SK-N-SH treated with all-trans-retinoic acid at 6 μM for 48 hours (cell line): ENCODE data around the gene AP2M1.

Source experiments
- ATAC-seq: fragments of 200-7000 bp; cut with Tn5 transposase; 3 replicates; pipeline ENCODE4 v1.9.1; 2020; ENCODE audit warnings: mild to moderate bottlenecking, moderate library complexity
- ARNTL ChIP-seq: fragments of 450-650 bp; formaldehyde crosslinking; IDR thresholded peaks from 2 replicates; pipeline ENCODE4 v1.5.0; 2020; ENCODE audit warnings: low read depth, mild to moderate bottlenecking, moderate library complexity, borderline replicate concordance
- BACH2 ChIP-seq: fragments of 250-450 bp; sonication (Bioruptor Pico); IDR thresholded peaks from 2 replicates; pipeline ENCODE4 v1.9.0; 2021; ENCODE audit warnings: mild to moderate bottlenecking, borderline replicate concordance
- CSRNP3 ChIP-seq: fragments of 250-450 bp; sonication (Bioruptor Pico); IDR thresholded peaks from 2 replicates; pipeline ENCODE4 v1.5.1; 2021; ENCODE audit warnings: mild to moderate bottlenecking, moderate library complexity
- ESRRG ChIP-seq: fragments of 250-450 bp; sonication (Bioruptor Pico); IDR thresholded peaks from 2 replicates; pipeline ENCODE4 v1.6.1; 2021; ENCODE audit warnings: mild to moderate bottlenecking
- GLIS3 ChIP-seq: fragments of 250-450 bp; sonication (Bioruptor Pico); IDR thresholded peaks from 2 replicates; pipeline ENCODE4 v1.5.0; 2020; ENCODE audit warnings: mild to moderate bottlenecking, moderate library complexity
- ISL1 ChIP-seq: fragments of 250-450 bp; sonication (Bioruptor Pico); IDR thresholded peaks from 2 replicates; pipeline ENCODE4 v2.1.2; 2022; ENCODE audit warnings: mild to moderate bottlenecking, moderate library complexity
- OSR1 ChIP-seq: fragments of 250-450 bp; sonication (Bioruptor Pico); IDR thresholded peaks from 2 replicates; pipeline ENCODE4 v1.8.0; 2022; ENCODE audit warnings: moderate library complexity, mild to moderate bottlenecking, inconsistent platforms
- PATZ1 ChIP-seq: fragments of 250-450 bp; sonication (Bioruptor Pico); IDR thresholded peaks from 2 replicates; pipeline ENCODE4 v1.8.0; 2020; ENCODE audit warnings: mild to moderate bottlenecking, moderate library complexity, borderline replicate concordance
- POU6F1 ChIP-seq: fragments of 250-450 bp; sonication (Bioruptor Pico); IDR thresholded peaks from 2 replicates; pipeline ENCODE4 v1.8.0; 2021; ENCODE audit warnings: low read depth, mild to moderate bottlenecking, moderate library complexity, borderline replicate concordance
- PPARA ChIP-seq: fragments of 250-450 bp; sonication (Bioruptor Pico); IDR thresholded peaks from 2 replicates; pipeline ENCODE4 v1.5.0; 2020; ENCODE audit warnings: mild to moderate bottlenecking, borderline replicate concordance
- SNAI2 ChIP-seq: fragments of 250-450 bp; sonication (Bioruptor Pico); IDR thresholded peaks from 2 replicates; pipeline ENCODE4 v1.5.0; 2020; ENCODE audit warnings: mild to moderate bottlenecking, moderate library complexity
- TCF4 ChIP-seq: fragments of 250-450 bp; sonication (Bioruptor Pico); IDR thresholded peaks from 2 replicates; pipeline ENCODE4 v1.8.0; 2021; ENCODE audit warnings: mild to moderate bottlenecking, moderate library complexity, borderline replicate concordance
- TOX ChIP-seq: fragments of 250-450 bp; sonication (Bioruptor Pico); IDR thresholded peaks from 2 replicates; pipeline ENCODE4 v1.8.0; 2021; ENCODE audit warnings: mild to moderate bottlenecking, moderate library complexity, borderline replicate concordance
- TSHZ2 ChIP-seq: fragments of 250-450 bp; sonication (Bioruptor Pico); IDR thresholded peaks from 2 replicates; pipeline ENCODE4 v1.5.0; 2020; ENCODE audit warnings: mild to moderate bottlenecking, moderate library complexity
- ZC3H10 ChIP-seq: fragments of 250-450 bp; sonication (Bioruptor Pico); IDR thresholded peaks from 2 replicates; pipeline ENCODE4 v1.5.1; 2021; ENCODE audit warnings: mild to moderate bottlenecking, moderate library complexity
- ZFP3 ChIP-seq: fragments of 250-450 bp; sonication (Bioruptor Pico); IDR thresholded peaks from 2 replicates; pipeline ENCODE4 v1.5.0; 2020; ENCODE audit warnings: mild to moderate bottlenecking, moderate library complexity
- ZNF70 ChIP-seq: fragments of 450-650 bp; formaldehyde crosslinking; IDR thresholded peaks from 2 replicates; pipeline ENCODE4 v1.5.0; 2020; ENCODE audit warnings: mild to moderate bottlenecking, moderate library complexity
- ZNF8 ChIP-seq: fragments of 450-650 bp; formaldehyde crosslinking; IDR thresholded peaks from 2 replicates; pipeline ENCODE4 v1.5.0; 2020; ENCODE audit warnings: mild to moderate bottlenecking, moderate library complexity

AP2M1 gene

GRCh38 chr3:184183679-184184078, 9.0 kb downstream of the AP2M1 start:
- ATAC-seq = no peak
- TF ChIP-seq ZFP3 (no peak), OSR1 (CRISPR knock-in tag) (no peak), ZNF8 (CRISPR knock-in tag) (no peak)

GRCh38 chr3:184184546-184185230, 10.0 kb downstream of the AP2M1 start:
- no peak for TF ChIP-seq ZFP3
- no peak for TF ChIP-seq GLIS3
- no peak for TF ChIP-seq CSRNP3
- no peak for TF ChIP-seq ISL1 (CRISPR knock-in tag)
- no peak for TF ChIP-seq PPARA (CRISPR knock-in tag)
- TF ChIP-seq SNAI2 (CRISPR knock-in tag) = no peak
- TF ChIP-seq POU6F1 (CRISPR knock-in tag) = no peak
- TF ChIP-seq BACH2 (CRISPR knock-in tag) = no peak
- ATAC-seq = no peak

DNA sequence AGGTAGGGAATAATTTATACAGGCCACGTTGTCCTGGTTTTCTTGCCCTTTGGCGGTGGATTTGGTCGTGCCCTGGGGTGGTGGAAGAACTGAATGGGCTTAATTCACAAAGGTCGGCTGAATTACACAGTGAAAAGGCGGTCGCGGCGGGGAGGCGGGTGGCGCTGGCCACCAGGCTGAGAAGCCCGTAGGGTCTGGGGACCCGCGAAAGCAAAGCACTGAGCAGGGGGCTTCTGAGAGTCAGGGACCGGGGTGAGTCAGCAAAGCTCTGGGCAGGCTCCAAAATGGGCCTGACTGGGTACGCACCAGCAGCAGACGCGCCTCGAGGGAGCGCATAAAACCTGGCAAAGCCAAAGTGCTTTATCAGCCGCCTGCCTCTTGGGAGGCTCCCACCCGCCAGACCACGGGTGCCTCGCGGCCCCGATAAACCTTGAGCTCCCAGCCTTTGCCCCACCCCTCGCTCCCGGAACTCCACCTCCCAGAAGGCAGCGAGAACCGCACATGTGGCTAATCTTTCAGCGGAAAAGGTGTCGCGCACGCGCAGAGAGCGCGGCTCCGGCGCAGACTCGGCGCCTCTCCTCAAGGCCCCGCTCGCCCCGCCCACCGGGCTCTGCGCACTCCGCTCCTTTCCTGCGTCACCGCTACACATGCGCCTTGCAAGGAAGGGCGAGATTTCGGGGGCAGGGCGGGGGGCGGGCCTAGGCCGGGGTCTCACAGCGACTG, 11.0 kb downstream of the AP2M1 start:
- ATAC-seq = peak; percentile 94
- TF ChIP-seq TOX (CRISPR knock-in tag) (peak; percentile 42; the same call in 1 of the 2 replicates), POU6F1 (CRISPR knock-in tag) (no peak), GLIS3 (peak; percentile 87), SNAI2 (CRISPR knock-in tag) (0 out of 2 replicates have a peak, but pooled peaks have one; percentile 50), ZNF8 (CRISPR knock-in tag) (0 out of 2 replicates have a peak, but pooled peaks have one; percentile 11), ZNF70 (CRISPR knock-in tag) (no peak), TSHZ2 (CRISPR knock-in tag) (peak; percentile 52; the same call in 1 of the 2 replicates)

DNA sequence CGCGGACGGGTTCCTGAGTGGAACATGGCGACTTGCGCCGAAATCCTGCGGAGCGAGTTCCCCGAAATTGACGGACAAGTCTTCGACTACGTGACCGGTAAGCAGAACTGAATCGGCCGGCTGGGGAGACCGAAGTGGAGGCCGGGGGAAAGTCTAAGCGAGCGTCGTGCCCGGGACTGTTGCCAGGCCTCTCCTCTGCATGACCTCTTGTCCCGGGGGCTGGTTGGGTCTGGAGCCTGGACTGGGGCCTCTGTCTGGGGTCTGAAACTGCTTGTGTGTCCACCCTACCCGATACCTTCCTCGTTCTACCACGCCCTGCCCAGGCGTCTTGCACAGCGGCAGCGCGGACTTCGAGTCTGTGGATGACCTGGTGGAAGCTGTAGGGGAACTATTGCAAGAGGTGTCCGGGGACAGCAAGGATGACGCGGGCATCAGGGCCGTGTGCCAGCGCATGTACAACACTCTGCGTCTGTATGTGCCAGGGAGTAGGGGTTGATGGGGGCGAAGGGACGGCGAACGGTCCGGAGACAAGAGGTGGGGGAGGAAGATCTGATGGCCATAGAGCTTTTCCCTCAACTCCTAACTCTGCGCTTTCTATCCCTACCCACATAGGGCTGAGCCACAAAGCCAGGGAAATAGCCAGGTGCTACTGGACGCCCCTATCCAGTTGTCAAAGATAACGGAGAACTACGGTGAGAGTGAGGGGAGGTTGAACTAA, 11.7 kb downstream of the AP2M1 start, which contains the start of gene ABCF3:
TSS of gene ABCF3 (plus strand) at position 16 of the 718 bp plus-strand sequence. CDS start at position 25, 9 bp downstream.
- peak; percentile 61 for ATAC-seq
- no peak for TF ChIP-seq SNAI2 (CRISPR knock-in tag)
- TF ChIP-seq GLIS3 = no peak
- no peak for TF ChIP-seq ARNTL (CRISPR knock-in tag)
- no peak for TF ChIP-seq ZC3H10 (CRISPR knock-in tag)
- TF ChIP-seq OSR1 (CRISPR knock-in tag) = no peak
- no peak for TF ChIP-seq TCF4 (CRISPR knock-in tag)
- no peak for TF ChIP-seq ISL1 (CRISPR knock-in tag)
- no peak for TF ChIP-seq BACH2 (CRISPR knock-in tag)
- TF ChIP-seq ESRRG (CRISPR knock-in tag) = no peak
- TF ChIP-seq PPARA (CRISPR knock-in tag) = no peak
- no peak for TF ChIP-seq TSHZ2 (CRISPR knock-in tag)
- no peak for TF ChIP-seq PATZ1 (CRISPR knock-in tag)
